ENCODE measurements around the gene PRRC2C. TPM values are rescaled to one million over a fixed set of nuclear protein-coding genes. Genes with fewer than 3 reads are reported as not detected.
"Not testable (repeated sequence)": the region's sequence is repeated elsewhere in the genome, so short reads cannot be mapped to it uniquely, and the experiment has no call there.

The PRRC2C gene
- polyA plus RNA-seq, 2 of the 4 experiments (the other 2 are of a cell fraction), result 50.3 to 96.3 TPM

GRCh38 chr1:171597203-171597602 is 111.9 kb downstream of the PRRC2C start:
- TF ChIP-seq HMGXB4 (CRISPR knock-in tag; IDR thresholded peaks at IDR 0.05; ENCODE audit: borderline replicate concordance) (no peak), FOXS1 (CRISPR knock-in tag; IDR thresholded peaks at IDR 0.05) (no peak), POLR2AphosphoS2 (conservative IDR thresholded peaks at IDR 0.05; ENCODE audit: low read length) (no peak), PHF8 (IDR thresholded peaks at IDR 0.05; ENCODE audit: borderline replicate concordance, low read depth) (no peak), RFX5 (IDR thresholded peaks at IDR 0.05) (no peak), MAX (IDR thresholded peaks at IDR 0.05) (no peak), SREBF2 (IDR thresholded peaks at IDR 0.05) (no peak), ELK1 (IDR thresholded peaks at IDR 0.05; ENCODE audit: low read depth, low read length) (no peak)
- TF ChIP-seq, protein P1, sequence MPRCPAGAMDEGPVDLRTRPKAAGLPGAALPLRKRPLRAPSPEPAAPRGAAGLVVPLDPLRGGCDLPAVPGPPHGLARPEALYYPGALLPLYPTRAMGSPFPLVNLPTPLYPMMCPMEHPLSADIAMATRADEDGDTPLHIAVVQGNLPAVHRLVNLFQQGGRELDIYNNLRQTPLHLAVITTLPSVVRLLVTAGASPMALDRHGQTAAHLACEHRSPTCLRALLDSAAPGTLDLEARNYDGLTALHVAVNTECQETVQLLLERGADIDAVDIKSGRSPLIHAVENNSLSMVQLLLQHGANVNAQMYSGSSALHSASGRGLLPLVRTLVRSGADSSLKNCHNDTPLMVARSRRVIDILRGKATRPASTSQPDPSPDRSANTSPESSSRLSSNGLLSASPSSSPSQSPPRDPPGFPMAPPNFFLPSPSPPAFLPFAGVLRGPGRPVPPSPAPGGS (IDR thresholded peaks at IDR 0.05), result no peak
- TF ChIP-seq, protein P2, sequence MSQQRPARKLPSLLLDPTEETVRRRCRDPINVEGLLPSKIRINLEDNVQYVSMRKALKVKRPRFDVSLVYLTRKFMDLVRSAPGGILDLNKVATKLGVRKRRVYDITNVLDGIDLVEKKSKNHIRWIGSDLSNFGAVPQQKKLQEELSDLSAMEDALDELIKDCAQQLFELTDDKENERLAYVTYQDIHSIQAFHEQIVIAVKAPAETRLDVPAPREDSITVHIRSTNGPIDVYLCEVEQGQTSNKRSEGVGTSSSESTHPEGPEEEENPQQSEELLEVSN (IDR thresholded peaks at IDR 0.05; ENCODE audit: borderline replicate concordance, low read depth), result no peak
- peak in 1 of 2 experiments; percentile 13; a peak in 1 of 6 replicates for ATAC-seq
- FAIRE-seq, result no peak
- H3K4me3 ChIP-seq, result no peak overlapping the region
- H3K27ac ChIP-seq, result no peak overlapping the region
- ChIA-PET CTCF (no interaction called here), POLR2A (no interaction called here)
- H3K4me1 ChIP-seq, result no peaks in the 10 kb centered on the region
- 81% methylated on average over 1 of the region's 1 CpG for WGBS (ENCODE audit: missing lambda C conversion rate)
- H3K9me3 ChIP-seq, result no peaks in the 10 kb centered on the region
- DNase-seq (ENCODE audit: low read depth in 1 of 2, low spot score in 1 of 2), result no peak
- H3K4me2 ChIP-seq, result no peak overlapping the region

DNA sequence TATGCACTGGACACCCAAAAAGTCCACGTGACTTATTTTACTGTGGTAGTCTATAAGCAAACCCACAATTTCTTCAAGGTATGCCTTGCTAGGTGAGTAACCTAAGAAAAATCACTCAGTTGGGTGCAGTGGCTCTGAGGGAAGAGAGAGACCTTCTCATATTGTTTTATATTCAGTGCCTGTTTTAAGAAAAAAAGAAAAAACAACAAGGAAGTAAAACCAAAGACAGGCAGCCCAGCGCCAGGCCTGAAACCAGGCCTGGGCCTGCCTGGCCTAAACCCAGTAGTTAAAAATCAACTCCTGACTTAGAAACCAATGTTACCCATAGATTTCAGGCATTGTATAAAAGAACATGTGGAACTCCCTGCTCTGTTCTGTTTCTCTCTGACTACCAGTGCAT is 115.0 kb downstream of the PRRC2C start:
- H3K4me3 ChIP-seq; H3K4me1 ChIP-seq; H3K27ac ChIP-seq; FAIRE-seq; POLR2A ChIA-PET; DNase-seq (ENCODE audit: low read depth in 1 of 2, low spot score in 1 of 2); ATAC-seq; H3K9me3 ChIP-seq; H3K4me2 ChIP-seq; CTCF ChIA-PET: not testable (repeated sequence)
- WGBS (ENCODE audit: missing lambda C conversion rate), result 88% methylated on average over 2 of the region's 2 CpGs

- CTCF ChIA-PET, result no interaction called here
- FAIRE-seq, result no peak
- ATAC-seq, result peak in 1 of 2 experiments; percentile 54; a peak in 2 of 6 replicates
- POLR2A ChIA-PET, result no interaction called here
- Histone ChIP-seq H3K4me2 (no peak overlapping the region), H3K9me3 (no peaks in the 10 kb centered on the region), H3K27ac (no peak overlapping the region), H3K4me1 (no peaks in the 10 kb centered on the region), H3K4me3 (no peak overlapping the region)
- 86% methylated on average over 10 of the region's 13 CpGs for WGBS (ENCODE audit: missing lambda C conversion rate)
- DNase-seq (ENCODE audit: low read depth in 1 of 2, low spot score in 1 of 2), result no peak
- TF ChIP-seq SREBF2 (IDR thresholded peaks at IDR 0.05) (no peak), REST (IDR thresholded peaks at IDR 0.05) (no peak), RARB (CRISPR knock-in tag; IDR thresholded peaks at IDR 0.05) (no peak), MAX (IDR thresholded peaks at IDR 0.05) (no peak), CTCF (IDR thresholded peaks at IDR 0.05) (no peak), RAD21 (conservative IDR thresholded peaks at IDR 0.05 in 1 of 2, IDR thresholded peaks at IDR 0.05 in 1 of 2) (no peak), FOSB (CRISPR knock-in tag; IDR thresholded peaks at IDR 0.05) (no peak), CHD4 (IDR thresholded peaks at IDR 0.05; ENCODE audit: borderline replicate concordance) (no peak), PBX3 (IDR thresholded peaks at IDR 0.05) (no peak), TFCP2L1 (CRISPR knock-in tag; IDR thresholded peaks at IDR 0.05) (no peak), KDM5A (IDR thresholded peaks at IDR 0.05) (no peak)
- TF ChIP-seq, protein P3, sequence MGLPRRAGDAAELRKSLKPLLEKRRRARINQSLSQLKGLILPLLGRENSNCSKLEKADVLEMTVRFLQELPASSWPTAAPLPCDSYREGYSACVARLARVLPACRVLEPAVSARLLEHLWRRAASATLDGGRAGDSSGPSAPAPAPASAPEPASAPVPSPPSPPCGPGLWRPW (IDR thresholded peaks at IDR 0.05), result no peak
Measured at GRCh38 chr1:171600862-171601261, 115.5 kb downstream of the PRRC2C start.

Data from A549 (cell line).